Neuronal stem cell (in vitro differentiated cells): ENCODE results near the gene FGF10.

Experiments used
- DNase-seq: peaks from one replicate; pipeline ENCODE4 v3.0.0-alpha.2; 2013; ENCODE audit warnings: low spot score
- H2AFZ ChIP-seq: one replicate; pipeline ENCODE4 v1.6.1; 2013; ENCODE audit warnings: mild to moderate bottlenecking, low read length, inconsistent platforms
- H2AK5ac ChIP-seq: 2 replicates; pipeline ENCODE4 v1.6.1; 2013; ENCODE audit warnings: low read depth, mild to moderate bottlenecking, inconsistent platforms, low read length, moderate library complexity, mixed read lengths
- H2BK120ac ChIP-seq: 2 replicates; pipeline ENCODE4 v1.6.1; 2013; ENCODE audit warnings: low read depth, mild to moderate bottlenecking, inconsistent platforms, low read length, moderate library complexity, mixed read lengths
- H2BK12ac ChIP-seq: one replicate; pipeline ENCODE4 v1.6.1; 2013; ENCODE audit warnings: low read length, inconsistent platforms
- H2BK15ac ChIP-seq: 2 replicates; pipeline ENCODE4 v1.6.1; 2013; ENCODE audit warnings: mild to moderate bottlenecking, low read length, inconsistent platforms, mixed read lengths
- H2BK5ac ChIP-seq: one replicate; pipeline ENCODE4 v1.6.1; 2013; ENCODE audit warnings: inconsistent platforms, mild to moderate bottlenecking, low read length, moderate library complexity
- H3K14ac ChIP-seq: one replicate; pipeline ENCODE4 v1.6.1; 2013; ENCODE audit warnings: low read length, inconsistent platforms
- H3K18ac ChIP-seq: 2 replicates; pipeline ENCODE4 v1.6.1; 2013; ENCODE audit warnings: low read length, inconsistent platforms
- H3K23ac ChIP-seq: 2 replicates; pipeline ENCODE4 v1.6.1; 2013; ENCODE audit warnings: low read depth, mild to moderate bottlenecking, mixed read lengths, low read length, inconsistent platforms; ENCODE audit not compliant: poor library complexity
- H3K27ac ChIP-seq: replicated peaks from 3 replicates; pipeline ENCODE4 v1.5.1; 2013; ENCODE audit warnings: low read length, inconsistent platforms
- H3K27me3 ChIP-seq, 3 experiments: 2 replicates each; pipeline ENCODE4 v1.6.1; 2013; ENCODE audit warnings: low read length in 3 of 3, mild to moderate bottlenecking in 2 of 3, inconsistent platforms in 1 of 3, low read depth in 1 of 3, mixed read lengths in 1 of 3, moderate library complexity in 1 of 3; ENCODE audit not compliant: control insufficient read depth in 3 of 3, insufficient read depth in 3 of 3
- H3K36me3 ChIP-seq, 2 donors: replicated peaks in 1 of 2; 2 replicates each; pipeline ENCODE4 v1.6.1; 2013; ENCODE audit warnings: low read length in 2 of 2; ENCODE audit not compliant: control insufficient read depth in 2 of 2, insufficient read depth in 2 of 2
- H3K4ac ChIP-seq: 2 replicates; pipeline ENCODE4 v1.6.1; 2013; ENCODE audit warnings: inconsistent platforms, mild to moderate bottlenecking, low read length, moderate library complexity
- H3K4me1 ChIP-seq, 2 donors: 1 replicate in 1 of 2; 2 replicates in 1 of 2; pipeline ENCODE4 v1.6.1; 2013; ENCODE audit warnings: low read length in 2 of 2, low read depth in 1 of 2; ENCODE audit not compliant: control insufficient read depth in 2 of 2, insufficient read depth in 1 of 2
- H3K4me2 ChIP-seq: one replicate; pipeline ENCODE4 v1.6.1; 2013; ENCODE audit warnings: mild to moderate bottlenecking, low read length, inconsistent platforms; ENCODE audit not compliant: insufficient read depth, poor library complexity, severe bottlenecking
- H3K4me3 ChIP-seq, 2 donors: 2 replicates each; pipeline ENCODE4 v1.5.1; 2013; ENCODE audit warnings: low read length in 2 of 2, mild to moderate bottlenecking in 2 of 2, inconsistent platforms in 1 of 2, moderate library complexity in 1 of 2
- H3K79me1 ChIP-seq: one replicate; pipeline ENCODE4 v1.6.1; 2013; ENCODE audit warnings: low read depth, mild to moderate bottlenecking, inconsistent platforms, low read length, moderate library complexity
- H3K9ac ChIP-seq: one replicate; pipeline ENCODE4 v1.6.1; 2013; ENCODE audit warnings: mild to moderate bottlenecking, low read depth, low read length, inconsistent platforms; ENCODE audit not compliant: poor library complexity
- H3K9me3 ChIP-seq, 2 donors: replicated peaks in 1 of 2; 2 replicates each; pipeline versions ENCODE3 to v1.6.1; 2013; ENCODE audit warnings: low read length in 2 of 2, mild to moderate bottlenecking in 2 of 2, inconsistent platforms in 1 of 2, low read depth in 1 of 2, mixed read lengths in 1 of 2, moderate library complexity in 1 of 2; ENCODE audit not compliant: control insufficient read depth in 2 of 2, insufficient read depth in 1 of 2
- H4K8ac ChIP-seq: one replicate; pipeline ENCODE4 v1.6.1; 2013; ENCODE audit warnings: low read depth, mild to moderate bottlenecking, inconsistent platforms, low read length, moderate library complexity
- H4K91ac ChIP-seq: one replicate; pipeline ENCODE4 v1.6.1; 2013; ENCODE audit warnings: low read length, low read depth, mild to moderate bottlenecking, inconsistent platforms; ENCODE audit not compliant: poor library complexity
- WGBS, 2 donors: extraction: QIAGEN DNeasy Blood & Tissue Kit; methylation state at CpG; one replicate each; pipeline ENCODE4 v1.1.7; 2013; ENCODE audit warnings: missing lambda C conversion rate in 2 of 2, mixed read lengths in 1 of 2; ENCODE audit not compliant: insufficient read length in 2 of 2, insufficient replicate concordance in 1 of 2; ENCODE audit errors: extremely low coverage in 2 of 2; 5-methylcytosine and 5-hydroxymethylcytosine counted together

The FGF10 gene

GRCh38 chr5:44294516-44294915 lies 94.7 kb downstream of the FGF10 start:
- H3K27ac ChIP-seq = no peak overlapping the region
- H2BK15ac ChIP-seq = no peak overlapping the region
- H3K4me3 ChIP-seq = no peak overlapping the region
- H4K8ac ChIP-seq = no peak overlapping the region
- no CpG with 5 or more reads among the region's 2 CpGs for WGBS, 2 donors
- H2BK12ac ChIP-seq = no peak overlapping the region
- H3K27me3 ChIP-seq = no peaks in the 10 kb centered on the region
- no peak overlapping the region for H3K4me2 ChIP-seq
- H2AFZ ChIP-seq = no peak overlapping the region
- H2BK5ac ChIP-seq = no peak overlapping the region
- H3K23ac ChIP-seq = no peak overlapping the region
- no peak overlapping the region for H2BK120ac ChIP-seq
- no peak overlapping the region for H3K18ac ChIP-seq
- H4K91ac ChIP-seq = no peak overlapping the region
- no peaks in the 10 kb centered on the region for H3K36me3 ChIP-seq
- no peaks in the 10 kb centered on the region for H3K4me1 ChIP-seq
- H3K14ac ChIP-seq = no peak overlapping the region
- H3K4ac ChIP-seq = no peak overlapping the region
- H3K9ac ChIP-seq = no peak overlapping the region
- no peak overlapping the region for H2AK5ac ChIP-seq
- H3K79me1 ChIP-seq = no peaks in the 10 kb centered on the region
- H3K9me3 ChIP-seq = no peaks in the 10 kb centered on the region
- DNase-seq = no peak

- H3K4me2 ChIP-seq = no peak overlapping the region
- H4K91ac ChIP-seq = no peak overlapping the region
- no peak overlapping the region for H3K9ac ChIP-seq
- H3K79me1 ChIP-seq = no peaks in the 10 kb centered on the region
- no peak overlapping the region for H3K23ac ChIP-seq
- no peak overlapping the region for H2BK5ac ChIP-seq
- H2BK12ac ChIP-seq = no peak overlapping the region
- no peaks in the 10 kb centered on the region for H3K4me1 ChIP-seq
- no peak overlapping the region for H2BK15ac ChIP-seq
- no peaks in the 10 kb centered on the region for H3K36me3 ChIP-seq
- H3K9me3 ChIP-seq = no peaks in the 10 kb centered on the region
- H3K27ac ChIP-seq = no peak overlapping the region
- no peak overlapping the region for H2BK120ac ChIP-seq
- H4K8ac ChIP-seq = no peak overlapping the region
- H3K4me3 ChIP-seq = no peak overlapping the region
- no peak for DNase-seq
- H3K18ac ChIP-seq = no peak overlapping the region
- no peak overlapping the region for H2AK5ac ChIP-seq
- no peak overlapping the region for H2AFZ ChIP-seq
- no peaks in the 10 kb centered on the region for H3K27me3 ChIP-seq
- no peak overlapping the region for H3K4ac ChIP-seq
- WGBS, 2 donors = no CpG with 5 or more reads among the region's 2 CpGs
- no peak overlapping the region for H3K14ac ChIP-seq
Measured at GRCh38 chr5:44292736-44293135, 96.5 kb downstream of the FGF10 start.

GRCh38 chr5:44278469-44278868 lies 110.8 kb downstream of the FGF10 start:
- no peak overlapping the region for H3K27ac ChIP-seq
- H3K79me1 ChIP-seq = no peaks in the 10 kb centered on the region
- no peaks in the 10 kb centered on the region for H3K27me3 ChIP-seq
- H3K36me3 ChIP-seq = no peaks in the 10 kb centered on the region
- H3K18ac ChIP-seq = no peak overlapping the region
- no peak overlapping the region for H3K4me2 ChIP-seq
- H3K9me3 ChIP-seq = no peaks in the 10 kb centered on the region
- no peak overlapping the region for H3K4me3 ChIP-seq
- no peak for DNase-seq
- H3K23ac ChIP-seq = no peak overlapping the region
- H2BK120ac ChIP-seq = no peak overlapping the region
- WGBS, 2 donors = no CpG with 5 or more reads among the region's 3 CpGs
- no peak overlapping the region for H3K9ac ChIP-seq
- H2AFZ ChIP-seq = peak overlapping the region; percentile 39
- no peak overlapping the region for H3K14ac ChIP-seq
- H4K91ac ChIP-seq = no peak overlapping the region
- no peak overlapping the region for H2BK5ac ChIP-seq
- H3K4ac ChIP-seq = no peak overlapping the region
- H2BK15ac ChIP-seq = no peak overlapping the region
- no peak overlapping the region for H2BK12ac ChIP-seq
- no peaks in the 10 kb centered on the region for H3K4me1 ChIP-seq
- H2AK5ac ChIP-seq = no peak overlapping the region
- H4K8ac ChIP-seq = no peak overlapping the region

- Histone ChIP-seq H2AFZ (no peak overlapping the region), H2BK120ac (no peak overlapping the region), H2BK15ac (no peak overlapping the region), H3K23ac (no peak overlapping the region), H3K4me2 (no peak overlapping the region), H3K18ac (no peak overlapping the region), H3K79me1 (no peaks in the 10 kb centered on the region), H2BK5ac (no peak overlapping the region), H3K27ac (no peak overlapping the region), H3K27me3 (no peaks in the 10 kb centered on the region), H3K9me3 (no peaks in the 10 kb centered on the region), H2BK12ac (no peak overlapping the region), H3K14ac (no peak overlapping the region), H3K36me3 (no peaks in the 10 kb centered on the region), H3K9ac (no peak overlapping the region), H3K4ac (no peak overlapping the region), H4K8ac (no peak overlapping the region), H3K4me3 (no peak overlapping the region), H2AK5ac (no peak overlapping the region), H3K4me1 (no peaks in the 10 kb centered on the region), H4K91ac (no peak overlapping the region)
- DNase-seq = no peak
- no CpG with 5 or more reads among the region's 1 CpG for WGBS, 2 donors
Measured at GRCh38 chr5:44275908-44276307, 113.3 kb downstream of the FGF10 start.
